M059J (cell line): ENCODE results near the gene RASSF6. TPM values are rescaled to one million over a fixed set of nuclear protein-coding genes. Genes with fewer than 3 reads are reported as not detected.
"Not testable (repeated sequence)": the region's sequence is repeated elsewhere in the genome, so short reads cannot be mapped to it uniquely, and the experiment has no call there.

Source experiments
- DNase-seq: peaks from one replicate; pipeline ENCODE4 v3.0.0-alpha.2; 2012; ENCODE audit warnings: low read depth
- total RNA-seq: library from RNA; depleted of rRNA; stranded (reverse); fragments of >200 nt; shearing (Covaris generic); gene quantifications from 2 replicates; pipeline ENCODE4 v1.2.3, GENCODE V29; 2014

Gene RASSF6
- total RNA-seq, 1 experiment from 2014 or later, result not detected

DNA sequence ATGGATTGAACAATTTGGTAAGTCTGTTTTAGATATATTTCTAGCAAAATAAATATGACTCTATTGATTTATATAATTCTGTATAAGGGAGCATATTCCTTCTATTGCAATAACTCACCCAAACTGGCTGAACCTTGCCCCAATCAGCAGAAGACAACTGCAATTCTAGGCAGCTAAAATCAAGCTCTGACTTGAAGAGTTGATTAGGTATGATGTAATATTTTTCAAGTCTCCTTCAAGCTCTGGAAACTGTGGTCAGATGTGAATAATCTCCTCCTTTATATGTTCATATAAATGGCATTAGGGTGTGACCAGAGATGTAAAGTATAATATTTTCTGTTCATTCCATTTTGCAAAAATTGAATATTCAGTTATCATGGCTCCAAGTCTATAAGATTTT lies 8.2 kb downstream of the RASSF6 start:
- no peak for DNase-seq

DNA sequence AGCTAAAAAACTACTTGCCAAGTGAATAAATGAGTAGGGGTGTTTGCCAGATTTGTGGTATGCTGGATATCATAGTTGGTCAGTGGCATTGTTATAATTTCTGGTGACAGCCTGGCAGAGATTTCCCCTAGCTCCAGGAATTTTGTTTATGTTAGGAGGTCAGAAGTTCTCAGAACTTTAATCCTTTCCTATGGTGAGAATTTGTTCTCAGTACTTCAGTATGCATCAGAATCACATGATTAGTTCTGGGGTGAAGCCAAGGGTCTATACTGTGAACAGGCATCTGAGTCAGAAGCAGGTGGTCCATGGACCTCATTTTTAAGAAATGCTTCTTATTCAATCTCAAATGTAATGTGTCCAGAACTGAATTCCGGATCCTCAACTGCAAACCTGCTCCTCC lies 10.5 kb downstream of the RASSF6 start:
- peak; percentile 81 for DNase-seq

DNA sequence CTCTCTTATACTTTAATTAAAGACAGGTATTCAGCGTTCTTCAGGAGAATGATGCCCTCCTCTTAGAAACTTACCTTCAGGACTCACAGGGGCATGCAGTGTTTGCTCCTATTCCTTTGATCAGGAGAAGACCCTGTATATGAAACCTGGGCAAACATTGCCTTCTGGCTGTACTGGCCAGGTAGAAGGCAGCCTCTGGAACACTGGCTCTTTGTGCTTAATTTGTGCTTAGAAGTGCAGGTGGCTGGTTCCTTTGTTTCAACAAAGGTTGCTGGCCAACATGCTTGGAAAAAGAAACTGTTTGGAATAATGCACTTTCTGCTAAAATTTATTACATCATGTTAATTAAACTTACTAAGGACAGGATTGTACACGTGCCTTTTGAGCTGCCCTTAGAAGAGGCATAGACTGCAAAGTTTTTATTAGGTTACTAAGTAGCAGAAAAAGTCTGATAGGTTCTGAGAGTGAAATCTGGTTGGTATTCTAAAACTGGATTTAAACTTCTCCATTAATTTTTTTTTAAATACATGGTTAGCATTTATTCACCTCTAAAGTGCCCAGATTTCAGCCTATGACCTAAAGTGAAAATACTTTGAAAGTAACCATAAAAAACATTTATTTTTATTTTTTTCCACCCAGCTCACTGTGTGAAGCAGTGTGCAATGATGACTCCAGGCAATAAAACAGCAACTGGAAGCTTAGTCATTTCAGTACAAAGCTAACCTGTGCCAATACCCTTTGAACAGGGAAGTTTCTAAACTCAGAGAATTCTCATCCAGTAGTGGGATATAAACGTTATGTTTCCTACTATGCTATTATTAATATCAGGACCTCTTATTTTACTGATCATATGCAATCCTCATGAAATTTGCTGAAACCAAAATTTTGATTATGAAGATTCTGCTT lies 11.3 kb downstream of the RASSF6 start:
- DNase-seq, result peak; percentile 73

DNA sequence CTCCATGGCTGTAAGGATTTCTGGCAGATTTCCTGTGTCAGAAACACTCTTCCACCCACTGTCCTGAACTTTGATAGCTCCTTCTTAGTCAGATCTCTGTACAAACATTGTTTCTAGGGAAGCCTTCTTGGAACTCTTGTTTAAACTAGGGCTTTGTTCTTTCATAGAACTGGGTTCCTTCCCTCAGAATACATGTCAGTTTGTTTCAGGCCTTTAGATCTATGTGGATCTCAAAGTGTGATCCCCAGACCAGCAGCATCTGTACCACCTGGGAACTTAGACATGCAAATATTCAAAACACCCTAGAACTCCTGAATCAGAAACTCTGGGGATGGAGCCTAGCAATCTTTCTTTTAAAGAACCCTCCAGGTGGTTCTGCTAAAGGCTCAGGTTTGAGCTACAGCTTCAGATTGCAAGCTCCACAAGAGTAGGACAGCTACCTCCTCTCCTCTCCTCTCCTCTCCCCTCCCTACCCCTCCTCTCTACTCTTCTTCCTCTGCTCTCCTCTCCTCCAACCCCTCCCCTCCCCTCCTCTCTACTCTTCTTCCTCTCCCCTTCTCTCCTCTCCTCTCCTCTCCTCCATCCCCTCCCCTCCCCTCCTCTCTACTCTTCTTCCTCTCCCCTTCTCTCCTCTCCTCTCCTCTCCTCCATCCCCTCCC lies 12.7 kb downstream of the RASSF6 start:
- DNase-seq, result no peak

DNA sequence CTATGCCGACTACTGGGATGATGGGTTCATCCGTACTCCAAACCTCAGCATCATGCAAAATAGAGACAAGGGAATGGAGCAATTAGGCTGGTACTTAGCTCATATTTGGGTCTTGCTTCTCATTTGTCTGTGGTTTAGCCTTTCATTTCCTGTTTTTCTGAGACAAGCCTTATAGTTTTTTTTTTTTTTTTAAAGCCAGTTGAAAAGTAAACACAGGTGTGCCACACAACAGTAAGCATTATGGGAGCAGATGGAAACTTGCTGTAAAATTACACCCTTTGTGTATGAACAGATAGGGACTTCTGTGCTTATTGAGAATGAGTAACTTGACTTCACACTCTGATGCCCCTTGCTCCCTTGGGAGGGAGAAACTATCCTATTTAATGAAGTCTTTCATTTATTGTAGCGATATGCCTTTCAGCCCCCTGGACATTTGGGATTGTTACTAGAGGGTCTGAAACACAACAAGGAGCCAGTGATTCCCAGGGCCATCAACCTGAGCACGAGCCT lies 13.7 kb downstream of the RASSF6 start:
- DNase-seq, result no peak

DNA sequence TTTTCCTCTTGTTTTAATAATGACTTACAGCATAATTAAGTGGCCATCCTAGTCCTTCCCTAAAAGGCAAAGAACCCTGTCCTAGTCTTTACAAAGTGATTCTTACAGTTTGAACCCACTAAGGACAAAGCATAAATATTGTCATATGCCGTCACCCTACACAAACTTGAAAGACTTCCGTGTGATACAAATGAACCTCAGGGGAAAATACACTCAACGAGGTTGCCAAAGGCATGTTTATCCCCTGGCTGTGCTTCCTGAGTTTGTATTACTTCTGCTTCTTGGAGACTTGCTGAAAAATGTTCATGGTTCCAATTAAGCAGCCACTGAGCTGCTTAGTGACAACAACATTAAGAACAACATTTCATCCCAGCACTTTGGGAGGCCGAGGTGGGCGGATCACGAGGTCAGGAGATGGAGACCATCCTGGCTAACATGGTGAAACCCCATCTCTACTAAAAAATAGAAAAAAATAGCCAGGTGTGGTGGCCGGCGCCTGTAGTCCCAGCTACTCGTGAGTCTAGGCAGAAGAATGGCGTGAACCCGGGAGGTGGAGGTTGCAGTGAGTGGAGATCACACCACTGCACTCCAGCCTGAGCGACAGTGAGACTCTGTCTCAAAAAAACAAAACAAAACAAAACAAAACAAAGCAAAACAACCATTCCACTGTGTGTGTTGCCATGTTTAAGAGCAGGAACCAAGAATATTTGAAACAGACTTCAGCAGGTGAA lies 16.2 kb downstream of the RASSF6 start:
- DNase-seq, result no peak

DNA sequence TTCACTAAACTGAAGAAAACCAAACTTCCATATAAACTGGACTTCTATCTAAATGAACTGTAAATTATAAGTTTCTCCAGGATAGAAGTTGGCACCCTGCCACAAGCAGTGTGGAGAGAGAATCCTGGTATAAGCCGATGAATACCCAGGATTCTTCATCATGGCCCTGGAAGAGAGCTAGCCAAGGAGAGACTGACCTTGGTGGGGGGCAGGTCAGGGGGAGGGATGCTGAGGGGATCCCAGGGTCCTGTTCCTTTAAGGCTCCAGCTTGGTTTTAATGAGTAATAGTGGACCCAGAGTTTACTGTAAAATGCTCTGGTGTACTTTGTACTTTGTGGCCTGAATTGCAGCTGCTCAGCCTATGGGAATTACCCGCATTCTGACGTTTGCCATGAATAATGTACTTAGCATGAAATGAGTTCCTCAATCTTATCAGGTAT lies 16.9 kb downstream of the RASSF6 start:
- peak; percentile 40 for DNase-seq

DNA sequence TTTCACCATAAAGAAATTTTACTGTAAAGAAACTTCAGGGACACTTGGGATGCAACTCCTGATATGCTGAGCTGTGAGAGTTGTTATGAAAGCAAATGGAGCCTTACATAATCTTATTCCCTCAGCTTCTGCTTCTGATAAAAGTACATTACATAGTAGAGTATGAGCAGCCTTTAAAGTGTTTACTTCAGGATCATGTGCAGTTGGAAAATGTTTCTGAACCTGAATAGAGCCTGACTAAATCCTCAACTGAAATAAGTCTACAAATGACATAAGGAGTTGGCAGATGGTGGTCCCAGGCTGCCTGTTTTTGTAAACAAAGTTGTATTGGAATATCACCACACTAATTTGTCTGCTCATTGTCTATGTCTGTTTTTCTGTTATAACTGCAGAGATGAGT lies 19.3 kb downstream of the RASSF6 start:
- DNase-seq, result no peak

DNA sequence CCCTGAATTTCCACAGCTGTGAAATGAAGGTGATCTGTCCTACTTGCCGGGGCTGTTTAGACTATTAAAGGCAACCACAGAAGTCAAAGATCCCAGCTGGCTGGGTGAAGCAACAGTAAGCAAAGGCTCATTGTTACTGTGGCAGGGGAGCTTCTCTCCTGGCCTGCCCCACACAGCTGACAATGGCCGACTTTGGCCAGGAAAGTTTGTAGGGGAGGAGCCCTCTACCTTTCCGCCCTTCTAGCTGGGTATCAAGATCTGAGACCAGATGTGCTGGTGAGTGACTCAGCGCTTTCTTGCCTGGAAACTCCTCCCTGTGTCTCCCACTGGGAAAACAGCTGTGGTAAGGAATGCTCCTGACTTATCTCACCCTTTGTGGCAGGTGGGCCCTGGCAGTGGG lies 21.1 kb downstream of the RASSF6 start:
- DNase-seq, result peak; percentile 70

DNA sequence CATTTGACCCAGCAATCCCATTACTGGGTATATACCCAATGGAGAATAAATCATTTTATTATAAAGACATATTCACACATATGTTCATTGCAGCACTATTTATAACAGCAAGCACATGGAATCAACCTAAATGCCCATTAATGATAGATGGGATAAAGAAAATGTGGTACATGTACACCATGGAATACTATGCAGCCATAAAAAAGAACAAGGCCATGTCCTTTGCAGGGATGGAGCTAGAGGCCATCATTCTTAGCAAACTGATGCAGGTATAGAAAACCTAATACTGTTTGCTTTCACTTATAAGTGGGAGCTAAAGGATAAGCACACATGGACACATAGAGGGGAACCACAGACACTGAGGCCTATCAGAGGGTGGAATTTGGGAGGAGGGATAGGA lies 22.6 kb downstream of the RASSF6 start:
- no peak for DNase-seq

DNA sequence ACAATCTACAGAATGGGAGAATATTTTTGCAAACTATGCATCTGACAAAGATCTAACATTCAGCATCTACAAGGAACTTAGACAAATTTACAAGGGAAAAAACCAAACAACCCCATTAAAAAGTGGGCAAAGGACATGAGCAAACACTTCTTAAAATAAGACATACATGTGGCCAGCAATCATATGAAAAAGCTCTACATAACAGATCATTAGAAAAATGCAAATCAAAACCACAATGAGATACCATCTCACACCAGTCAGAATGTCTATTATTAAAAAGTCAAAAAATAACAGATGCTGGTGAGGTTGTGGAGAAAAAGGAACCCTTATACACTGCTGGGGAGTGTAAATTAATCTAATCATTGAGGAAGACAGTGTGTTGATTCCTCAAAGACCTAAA lies 23.1 kb downstream of the RASSF6 start:
- not testable (repeated sequence) for DNase-seq

DNA sequence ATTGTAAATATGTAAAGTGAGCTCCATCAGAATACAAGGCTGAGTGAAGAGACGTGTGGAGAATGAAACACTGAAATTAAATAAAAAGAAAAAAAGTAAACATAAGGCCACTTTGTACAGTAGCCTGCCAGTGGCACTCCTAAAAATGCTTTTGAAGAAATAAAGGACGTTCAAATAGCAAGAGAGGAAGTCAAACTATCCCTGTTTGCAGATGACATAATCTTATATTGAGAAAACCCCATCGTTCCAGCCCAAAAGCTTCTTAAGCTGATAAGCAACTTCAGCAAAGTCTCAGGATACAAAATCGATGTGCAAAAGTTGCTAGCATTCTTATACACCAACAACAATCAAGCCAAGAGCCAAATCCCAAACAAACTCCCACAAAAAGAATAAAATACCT lies 24.2 kb downstream of the RASSF6 start:
- no peak for DNase-seq

DNA sequence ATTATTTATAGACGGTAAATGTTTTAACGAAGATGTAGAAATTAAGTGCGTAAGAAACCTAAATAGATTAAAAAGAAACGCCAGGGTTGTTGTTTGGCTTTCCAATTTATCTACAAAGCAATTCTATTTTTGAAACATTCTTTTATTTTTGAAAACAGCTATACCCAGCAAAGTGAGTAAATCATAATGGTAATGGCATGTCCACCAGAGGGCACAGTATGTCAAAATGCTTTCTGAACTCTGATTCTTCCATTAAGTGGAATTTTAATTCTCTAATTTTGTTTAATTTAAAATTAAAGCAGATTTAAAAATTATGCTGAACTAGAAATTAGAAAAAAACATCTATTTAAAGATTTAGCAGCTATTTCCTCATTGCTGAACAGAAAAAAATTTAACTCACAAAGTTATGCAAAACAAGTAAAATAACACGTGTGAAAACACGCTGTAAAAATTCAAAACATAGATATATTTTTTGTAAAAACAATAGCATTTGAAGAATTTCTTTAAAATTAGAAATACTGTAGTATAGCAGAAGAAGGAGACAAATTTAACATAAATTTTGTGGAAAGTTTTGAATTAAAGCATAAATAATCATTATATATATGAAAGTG lies 26.5 kb downstream of the RASSF6 start:
- DNase-seq, result peak; percentile 31

DNA sequence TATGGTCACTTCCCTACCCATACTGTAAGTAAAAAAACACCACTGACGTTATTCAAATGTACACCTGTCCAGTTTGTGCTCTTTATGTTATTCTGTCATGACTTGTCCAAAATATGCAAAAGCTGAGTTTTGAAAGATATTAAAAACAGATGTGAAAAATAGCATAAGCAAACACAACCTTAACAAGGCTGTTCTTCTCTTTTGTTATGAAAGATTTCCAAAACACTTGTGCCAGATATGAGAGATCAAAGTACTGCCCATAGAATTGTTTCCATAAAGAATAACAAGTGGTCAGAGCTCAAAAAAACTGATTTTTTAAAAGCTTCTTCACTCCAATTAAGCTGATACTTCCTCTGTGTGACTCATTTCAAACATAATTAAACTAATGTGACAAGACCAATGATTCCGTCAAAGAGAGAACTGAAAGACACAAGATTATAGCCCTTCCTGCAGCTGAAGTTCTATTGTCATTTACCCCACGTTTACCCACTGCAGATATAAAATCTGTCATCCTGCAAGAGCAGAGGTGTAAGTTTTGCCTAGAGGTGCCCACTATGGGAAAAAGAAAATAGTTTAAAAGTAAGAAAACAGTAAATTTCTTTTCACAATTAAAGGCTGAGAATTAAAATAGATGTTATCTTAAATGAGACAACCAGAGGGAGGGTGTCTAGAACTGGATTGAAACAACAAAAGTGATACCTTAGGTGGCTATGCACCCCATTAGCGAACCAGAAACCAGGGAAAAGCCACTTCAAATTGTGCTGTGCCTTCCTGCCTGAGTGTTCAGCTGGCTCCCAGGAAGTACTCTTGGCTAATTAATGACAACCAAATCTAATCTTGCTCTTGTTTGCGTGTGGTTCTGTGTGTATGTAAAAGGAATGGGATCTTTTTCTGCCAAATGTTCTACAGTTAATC lies 30.1 kb downstream of the RASSF6 start:
- DNase-seq, result peak; percentile 15

DNA sequence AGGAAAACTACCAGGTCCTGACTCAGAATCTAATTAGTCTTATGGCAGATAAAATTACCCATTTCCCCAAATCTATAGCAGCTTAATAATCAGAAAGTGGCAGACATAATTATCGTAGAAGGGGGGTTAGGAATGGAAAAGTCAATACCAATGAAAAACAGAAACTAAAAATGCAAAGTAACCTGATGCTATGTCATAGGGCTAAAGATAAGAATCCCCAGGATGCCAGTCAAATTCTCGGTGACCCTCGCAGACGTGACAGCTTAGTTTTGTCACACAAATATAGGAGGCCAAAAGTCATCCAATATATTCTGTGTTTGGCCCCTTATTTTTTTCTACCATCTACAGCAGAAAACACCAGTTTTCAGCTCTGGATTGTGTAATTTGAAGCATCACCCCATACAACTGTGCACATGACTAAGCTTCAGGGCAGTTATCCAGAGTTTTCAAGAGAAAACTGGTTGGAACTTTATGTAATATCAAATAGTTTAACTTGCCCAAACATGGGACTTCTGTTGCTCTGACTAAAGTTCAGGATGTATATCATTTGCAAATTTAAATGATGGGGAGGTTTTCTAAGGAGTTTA lies 30.9 kb downstream of the RASSF6 start:
- DNase-seq, result peak; percentile 46

DNA sequence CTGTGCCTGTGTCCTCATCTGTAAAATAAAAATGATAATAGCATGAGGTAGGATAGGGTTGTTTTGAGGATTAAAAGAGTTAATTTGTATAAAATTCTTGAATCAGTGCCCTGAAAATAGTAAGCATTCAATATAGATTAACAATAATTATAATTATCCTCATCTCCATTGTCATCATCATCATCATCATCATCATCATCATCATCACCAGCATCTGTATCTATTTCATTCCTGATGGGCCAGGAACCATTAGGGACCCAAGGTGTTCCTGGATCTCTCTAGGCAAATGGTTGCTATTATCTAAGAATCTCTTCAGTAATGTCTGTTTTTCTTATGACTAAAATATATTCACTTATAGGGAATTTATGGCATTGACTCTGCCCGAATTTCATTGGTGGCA lies 31.6 kb downstream of the RASSF6 start:
- no peak for DNase-seq

DNA sequence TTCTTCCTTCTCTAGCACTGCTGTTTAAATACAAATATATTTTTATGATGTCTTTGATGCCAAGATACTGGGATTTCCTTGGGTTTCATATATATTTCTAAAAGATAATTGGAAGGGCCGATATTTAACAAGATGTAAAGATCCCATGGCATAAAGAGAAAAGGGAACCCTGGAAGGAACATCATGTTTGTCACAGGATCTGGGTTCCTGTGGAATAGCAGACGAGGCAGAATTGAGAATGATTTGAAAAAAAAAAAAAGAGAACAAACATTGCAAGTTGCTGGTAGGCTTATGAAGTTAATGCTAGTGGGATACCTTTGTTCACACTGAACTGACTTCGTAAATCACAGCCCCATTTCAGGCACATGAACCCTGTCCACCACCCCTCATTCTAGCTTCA lies 33.6 kb downstream of the RASSF6 start:
- DNase-seq, result no peak

DNA sequence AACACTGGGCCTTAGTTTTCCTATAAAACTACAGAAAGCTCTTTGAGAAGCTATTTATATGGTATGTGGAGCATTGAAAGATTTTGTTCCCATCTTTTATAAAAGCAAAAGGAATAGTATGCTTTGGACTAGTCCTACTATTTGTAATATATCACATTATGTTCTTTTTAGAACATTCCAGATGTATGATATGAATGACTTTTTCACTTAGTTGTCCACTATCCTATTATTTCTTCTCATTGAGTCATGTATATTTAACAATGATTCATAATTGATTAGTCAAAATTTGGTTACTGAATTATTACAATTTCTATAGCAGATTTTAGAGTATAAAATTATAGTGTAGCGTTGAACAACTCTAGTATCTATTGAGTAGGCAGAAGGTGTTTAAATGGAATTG lies 34.2 kb downstream of the RASSF6 start:
- DNase-seq, result no peak

DNA sequence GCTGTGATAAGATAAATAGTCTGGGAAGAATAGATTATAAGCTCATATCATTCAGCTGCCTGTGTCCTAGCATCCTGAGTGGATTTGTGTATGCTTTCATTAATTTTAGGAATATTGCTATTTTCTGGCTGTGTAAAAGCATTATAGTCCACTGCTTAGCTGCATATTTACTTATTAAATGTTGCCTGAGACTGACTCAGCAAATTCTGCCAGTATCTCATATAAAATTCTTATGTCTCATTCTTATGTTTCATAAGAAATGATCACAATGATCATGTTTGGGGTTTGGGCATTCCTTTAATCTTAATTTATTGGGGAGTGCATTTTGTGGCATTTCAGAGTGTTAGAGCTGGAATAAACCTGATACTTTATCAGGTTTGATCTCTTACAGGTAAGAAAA lies 34.9 kb downstream of the RASSF6 start:
- no peak for DNase-seq

DNA sequence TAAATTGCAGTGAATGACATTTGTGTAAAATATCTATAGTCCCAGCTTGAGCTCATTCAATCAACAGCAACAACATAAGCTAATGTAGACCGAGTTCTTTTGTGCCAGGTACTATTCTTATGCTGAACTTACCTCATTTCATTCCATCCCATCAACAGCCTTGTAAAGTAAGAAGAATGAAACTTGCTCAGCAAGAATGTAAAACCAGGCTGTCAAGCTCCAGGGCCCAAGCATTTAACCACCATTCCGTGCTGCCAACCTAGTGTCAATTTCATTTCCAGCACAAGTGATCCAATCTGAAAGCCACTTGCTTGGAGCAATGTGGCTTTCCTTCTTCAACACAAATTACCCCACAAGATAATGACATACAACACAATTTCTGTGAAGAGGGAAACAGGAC lies 36.6 kb downstream of the RASSF6 start:
- no peak for DNase-seq
